NB4 (cell line): ENCODE data around the gene TCERG1L.

Source experiments
- DNase-seq: peaks from one replicate; pipeline ENCODE4 v3.0.0; 2010; ENCODE audit warnings: low read depth
- H3K4me3 ChIP-seq: one replicate; pipeline ENCODE4 v1.5.1; 2011; ENCODE audit warnings: mild to moderate bottlenecking, low read depth, low read length, moderate library complexity
- CTCF ChIP-seq: IDR thresholded peaks from one replicate; pipeline ENCODE4 v1.5.1; 2012; ENCODE audit warnings: low read depth, low read length
- MAX ChIP-seq: IDR thresholded peaks from 2 replicates; pipeline ENCODE4 v1.6.1; 2011; ENCODE audit warnings: low read depth, low read length
- MYC ChIP-seq: IDR thresholded peaks from 2 replicates; pipeline ENCODE4 v1.6.1; 2011; ENCODE audit warnings: low read depth, low read length
- POLR2A ChIP-seq: IDR thresholded peaks from 2 replicates; pipeline ENCODE4 v1.6.1; 2011; ENCODE audit warnings: mild to moderate bottlenecking; ENCODE audit not compliant: insufficient read length; ENCODE audit errors: extremely low read depth

TCERG1L gene

GRCh38 chr10:131201741-131202515 is 109.6 kb downstream of the TCERG1L start:
- DNase-seq, result no peak
- TF ChIP-seq POLR2A (no peak), MAX (no peak), MYC (no peak), CTCF (no peak)
- no peak overlapping the region for H3K4me3 ChIP-seq

DNA sequence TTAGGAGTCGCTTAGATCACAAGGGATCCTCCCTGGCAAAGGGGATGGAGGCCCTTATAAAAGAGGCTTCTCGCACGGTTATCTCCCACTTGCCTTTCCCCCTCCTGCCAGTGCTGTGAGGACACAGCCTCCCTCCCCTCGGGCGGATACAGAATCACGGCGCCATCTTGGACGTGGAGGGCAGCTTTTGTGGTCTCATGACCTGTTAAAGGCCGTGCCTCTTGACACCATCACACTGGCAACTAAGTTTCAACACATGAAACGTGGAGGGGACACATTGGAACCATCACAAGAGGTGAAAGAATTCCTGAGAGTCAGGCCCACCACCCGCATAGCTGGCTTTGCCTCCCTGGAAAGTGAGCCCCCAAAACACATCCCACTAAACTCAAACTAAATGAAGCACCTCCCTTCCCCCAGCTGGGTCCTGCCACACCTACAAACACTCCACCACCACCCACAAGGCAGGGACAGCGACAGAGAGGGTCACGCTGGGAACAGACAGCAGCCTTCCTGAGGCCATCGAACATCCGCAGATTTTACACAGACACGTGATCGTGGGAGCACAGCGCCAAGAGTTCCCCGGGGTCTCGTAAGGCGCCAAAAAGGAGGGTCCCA is 110.6 kb downstream of the TCERG1L start:
- DNase-seq, result no peak
- TF ChIP-seq POLR2A (no peak), MYC (no peak), MAX (no peak), CTCF (no peak)
- no peak overlapping the region for H3K4me3 ChIP-seq

DNA sequence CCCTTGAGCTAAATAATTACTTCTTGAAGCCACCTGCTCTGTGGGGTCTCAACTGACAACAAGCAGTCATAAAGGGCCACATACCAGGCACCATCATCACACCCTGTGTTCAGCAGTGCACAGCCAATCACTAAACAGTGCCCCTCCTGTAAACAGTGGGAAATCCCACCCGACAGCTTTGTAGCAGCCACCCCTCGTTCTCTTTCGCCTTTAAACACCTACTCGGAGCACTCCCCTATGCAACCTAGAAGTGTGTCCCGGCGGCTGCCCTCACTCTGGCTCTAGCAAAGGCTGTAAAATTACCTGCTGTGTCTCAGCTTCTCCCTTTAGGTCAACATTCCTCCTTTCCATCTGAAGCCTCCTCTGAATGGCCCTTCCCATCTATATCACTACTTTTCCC is 111.9 kb downstream of the TCERG1L start:
- DNase-seq, result no peak
- H3K4me3 ChIP-seq, result no peak overlapping the region
- TF ChIP-seq MYC (no peak), MAX (no peak), POLR2A (no peak), CTCF (no peak)

- H3K4me3 ChIP-seq, result no peak overlapping the region
- TF ChIP-seq CTCF (no peak), MYC (no peak), POLR2A (no peak), MAX (no peak)
- no peak for DNase-seq
Measured at GRCh38 chr10:131198843-131199242, 112.7 kb downstream of the TCERG1L start.

DNA sequence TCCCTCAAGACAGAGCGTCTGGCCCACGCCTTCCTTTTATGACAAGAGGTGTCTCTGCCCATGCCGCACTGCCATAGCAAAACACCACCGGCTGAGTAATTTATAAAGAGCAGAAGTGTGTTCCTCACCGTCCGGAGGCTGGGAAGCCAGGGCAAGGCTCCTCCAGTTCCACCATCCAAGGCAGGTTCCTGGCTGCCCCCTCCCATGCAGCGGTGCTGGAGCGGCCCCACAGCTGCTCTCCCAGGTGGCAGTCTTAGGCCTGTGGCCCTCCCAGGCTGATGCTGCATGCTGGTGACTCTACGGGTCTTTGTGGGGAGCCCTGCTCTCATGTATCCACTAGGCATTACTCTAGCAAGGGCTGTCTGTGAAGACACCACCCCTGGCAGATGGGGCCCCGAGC is 113.1 kb downstream of the TCERG1L start:
- no peak for DNase-seq
- H3K4me3 ChIP-seq, result no peak overlapping the region
- no peak for TF ChIP-seq MAX
- no peak for TF ChIP-seq MYC

DNA sequence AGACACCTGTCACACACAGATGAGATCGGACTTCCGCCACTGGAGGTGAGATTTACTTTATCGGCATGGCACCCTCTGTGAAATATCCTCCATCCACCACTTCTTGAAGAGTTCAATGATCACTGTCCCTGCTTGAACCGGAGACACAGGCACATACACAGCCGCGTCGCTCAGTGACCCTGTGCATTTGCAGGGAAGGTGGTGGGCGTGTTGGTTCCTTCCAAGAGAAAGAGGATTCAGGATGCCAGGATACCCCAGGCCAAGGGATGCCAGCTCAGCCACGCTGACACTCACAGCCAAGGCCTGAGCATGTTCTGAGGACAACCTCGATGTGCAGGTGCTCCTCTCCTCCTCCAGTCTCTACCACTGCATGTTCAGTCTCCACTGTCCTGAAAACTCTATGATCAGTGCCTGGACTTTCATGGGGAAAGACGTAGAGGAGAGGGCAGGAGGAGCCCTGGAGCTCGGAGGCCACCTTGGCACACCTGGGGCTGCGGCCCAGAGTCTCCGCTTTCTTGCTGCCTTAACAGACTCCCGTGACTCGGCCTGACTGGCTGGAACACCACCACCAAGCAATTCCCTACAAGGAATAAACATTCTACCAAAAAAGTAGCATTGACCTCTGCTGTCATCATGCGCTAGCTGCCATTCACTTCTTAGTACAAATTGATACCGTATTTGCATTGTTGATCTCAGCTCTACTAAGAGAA is 115.2 kb downstream of the TCERG1L start:
- H3K4me3 ChIP-seq, result no peak overlapping the region
- no peak for DNase-seq
- TF ChIP-seq CTCF (no peak), MAX (no peak), MYC (no peak), POLR2A (no peak)
